Measurements from ENCODE around the gene LEKR1. TPM values are rescaled to one million over a fixed set of nuclear protein-coding genes. Genes with fewer than 3 reads are reported as not detected.

LEKR1 gene
- total and polyA plus RNA-seq, 2 donors (not counting 3 experiments of a cell fraction or from before 2014, with no cell fraction given) = 0.07 to 0.64 TPM

DNA sequence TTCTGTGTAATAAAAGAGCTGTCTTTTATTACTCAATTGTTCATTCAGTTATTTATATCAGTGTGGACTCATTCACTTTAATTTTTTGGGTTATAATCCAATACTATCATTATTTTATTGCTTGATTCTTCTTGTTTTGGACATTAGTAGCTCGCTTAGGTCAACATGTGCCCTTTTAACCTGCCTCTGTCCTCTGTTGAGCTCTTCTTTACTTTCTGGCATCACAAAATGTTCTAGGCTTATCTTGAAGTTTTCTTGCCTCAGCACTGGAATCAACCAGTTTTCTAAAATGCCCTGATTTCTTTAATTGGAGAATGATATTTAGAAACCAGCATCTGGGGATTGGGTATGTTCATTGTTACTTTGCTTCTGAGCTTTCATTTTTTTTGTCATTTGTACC, 82.2 kb downstream of the LEKR1 start:
- Histone ChIP-seq H3K9me1 (replicated peaks; ENCODE audit: control insufficient read depth, extremely low read depth, insufficient read depth, low read length) (no peaks in the 10 kb centered on the region), H3K79me2 (ENCODE audit: control insufficient read depth, insufficient read depth, low read length) (no peaks in the 10 kb centered on the region), H3K36me3 (ENCODE audit: control insufficient read depth in 2 of 2, extremely low read depth in 1 of 2, insufficient read depth in 2 of 2, low read length in 2 of 2) (no peaks in the 10 kb centered on the region), H3K9ac (replicated peaks; ENCODE audit: extremely low read depth, insufficient read depth, low read length) (no peak overlapping the region), H4K20me1 (replicated peaks; ENCODE audit: control insufficient read depth, extremely low read depth, insufficient read depth, low read length) (no peaks in the 10 kb centered on the region), H2AFZ (ENCODE audit: low read depth, low read length) (no peak overlapping the region), H3K4me3 (replicated peaks in 1 of 3; ENCODE audit: insufficient read depth in 1 of 3, low read depth in 1 of 3, low read length in 3 of 3) (no peak overlapping the region), H3K9me3 (replicated peaks; ENCODE audit: control insufficient read depth, insufficient read depth, low read length) (no peaks in the 10 kb centered on the region), H3K27ac (ENCODE audit: insufficient read depth, low read depth, low read length) (no peak overlapping the region), H3K4me1 (ENCODE audit: control insufficient read depth, extremely low read depth, insufficient read depth, low read length) (no peaks in the 10 kb centered on the region), H3K27me3 (ENCODE audit: control insufficient read depth in 2 of 2, insufficient read depth in 2 of 2, low read length in 2 of 2) (no peaks in the 10 kb centered on the region), H3K4me2 (ENCODE audit: insufficient read depth, low read length) (no peak overlapping the region)
- ChIA-PET CTCF (no interaction called here), POLR2A (interaction anchor here (0.7 kb wide), 1 partner anchor 310 kb away, joined by 3 read pairs; no protein-coding TSS in a partner anchor)
- TF ChIP-seq MYC (IDR thresholded peaks at IDR 0.05; ENCODE audit: low read depth, low read length) (no peak), JUN (IDR thresholded peaks at IDR 0.05; ENCODE audit: borderline replicate concordance, insufficient read depth, insufficient read length, low read depth) (no peak), POLR2AphosphoS5 (IDR thresholded peaks at IDR 0.05; ENCODE audit: insufficient read depth, low read depth, low read length) (no peak), GATA2 (IDR thresholded peaks at IDR 0.05; ENCODE audit: insufficient read depth, insufficient read length, low read depth, low read length) (no peak), POLR2A (IDR thresholded peaks at IDR 0.05; ENCODE audit: low read depth, low read length) (no peak), FOS (IDR thresholded peaks at IDR 0.05; ENCODE audit: borderline replicate concordance, insufficient read depth, low read length) (no peak), EZH2 (IDR thresholded peaks at IDR 0.05; ENCODE audit: borderline replicate concordance, low read depth, low read length, severe bottlenecking) (no peak)
- TF ChIP-seq, protein P1, sequence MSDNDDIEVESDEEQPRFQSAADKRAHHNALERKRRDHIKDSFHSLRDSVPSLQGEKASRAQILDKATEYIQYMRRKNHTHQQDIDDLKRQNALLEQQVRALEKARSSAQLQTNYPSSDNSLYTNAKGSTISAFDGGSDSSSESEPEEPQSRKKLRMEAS (IDR thresholded peaks at IDR 0.05; ENCODE audit: insufficient read depth, insufficient read length) = no peak
- TF ChIP-seq, protein P2, sequence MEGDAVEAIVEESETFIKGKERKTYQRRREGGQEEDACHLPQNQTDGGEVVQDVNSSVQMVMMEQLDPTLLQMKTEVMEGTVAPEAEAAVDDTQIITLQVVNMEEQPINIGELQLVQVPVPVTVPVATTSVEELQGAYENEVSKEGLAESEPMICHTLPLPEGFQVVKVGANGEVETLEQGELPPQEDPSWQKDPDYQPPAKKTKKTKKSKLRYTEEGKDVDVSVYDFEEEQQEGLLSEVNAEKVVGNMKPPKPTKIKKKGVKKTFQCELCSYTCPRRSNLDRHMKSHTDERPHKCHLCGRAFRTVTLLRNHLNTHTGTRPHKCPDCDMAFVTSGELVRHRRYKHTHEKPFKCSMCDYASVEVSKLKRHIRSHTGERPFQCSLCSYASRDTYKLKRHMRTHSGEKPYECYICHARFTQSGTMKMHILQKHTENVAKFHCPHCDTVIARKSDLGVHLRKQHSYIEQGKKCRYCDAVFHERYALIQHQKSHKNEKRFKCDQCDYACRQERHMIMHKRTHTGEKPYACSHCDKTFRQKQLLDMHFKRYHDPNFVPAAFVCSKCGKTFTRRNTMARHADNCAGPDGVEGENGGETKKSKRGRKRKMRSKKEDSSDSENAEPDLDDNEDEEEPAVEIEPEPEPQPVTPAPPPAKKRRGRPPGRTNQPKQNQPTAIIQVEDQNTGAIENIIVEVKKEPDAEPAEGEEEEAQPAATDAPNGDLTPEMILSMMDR (IDR thresholded peaks at IDR 0.05; ENCODE audit: extremely low read depth in 1 of 2, insufficient read depth in 1 of 2, low read depth in 1 of 2, low read length in 2 of 2) = no peak
- no TSS peak for BruUV-seq (replicated peaks)
- FAIRE-seq (no peak), DNase-seq (ENCODE audit: low read depth, low spot score) (no peak)
- dilution Hi-C loops (cut with MboI; ENCODE audit: extremely low pct_ligation_motif_present, low sequenced_read_pairs) (no loop called here), intact Hi-C loops (cut with micrococcal nuclease) (no loop called here)

Measured in endothelial cell of umbilical vein (primary cell).